ENCODE results near the gene ANGPTL1.

ANGPTL1 gene

DNA sequence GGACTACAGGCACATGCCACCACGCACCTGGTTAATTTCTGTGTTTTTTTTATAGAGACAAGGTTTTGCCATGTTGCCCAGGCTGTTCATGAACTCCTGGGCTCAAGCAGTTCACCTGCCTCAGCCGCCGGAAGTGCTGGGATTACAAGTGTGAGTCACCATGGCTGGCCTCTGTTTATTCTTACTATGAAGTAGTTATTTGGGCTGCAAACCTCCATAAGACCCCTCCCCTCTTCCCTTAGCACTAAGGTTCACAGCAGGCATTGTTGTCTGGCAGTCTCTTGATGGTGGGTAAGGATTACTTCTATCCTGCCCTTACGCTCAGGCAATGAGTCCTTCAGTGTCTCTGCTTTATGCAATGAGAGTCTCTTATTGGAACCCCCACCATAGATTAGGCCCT, 51.8 kb downstream of the ANGPTL1 start:
- H3K4me3 ChIP-seq (ENCODE audit: low read length): no peak overlapping the region
- peak; percentile 23 for DNase-seq (ENCODE audit: low read depth)
- TF ChIP-seq, protein P1, sequence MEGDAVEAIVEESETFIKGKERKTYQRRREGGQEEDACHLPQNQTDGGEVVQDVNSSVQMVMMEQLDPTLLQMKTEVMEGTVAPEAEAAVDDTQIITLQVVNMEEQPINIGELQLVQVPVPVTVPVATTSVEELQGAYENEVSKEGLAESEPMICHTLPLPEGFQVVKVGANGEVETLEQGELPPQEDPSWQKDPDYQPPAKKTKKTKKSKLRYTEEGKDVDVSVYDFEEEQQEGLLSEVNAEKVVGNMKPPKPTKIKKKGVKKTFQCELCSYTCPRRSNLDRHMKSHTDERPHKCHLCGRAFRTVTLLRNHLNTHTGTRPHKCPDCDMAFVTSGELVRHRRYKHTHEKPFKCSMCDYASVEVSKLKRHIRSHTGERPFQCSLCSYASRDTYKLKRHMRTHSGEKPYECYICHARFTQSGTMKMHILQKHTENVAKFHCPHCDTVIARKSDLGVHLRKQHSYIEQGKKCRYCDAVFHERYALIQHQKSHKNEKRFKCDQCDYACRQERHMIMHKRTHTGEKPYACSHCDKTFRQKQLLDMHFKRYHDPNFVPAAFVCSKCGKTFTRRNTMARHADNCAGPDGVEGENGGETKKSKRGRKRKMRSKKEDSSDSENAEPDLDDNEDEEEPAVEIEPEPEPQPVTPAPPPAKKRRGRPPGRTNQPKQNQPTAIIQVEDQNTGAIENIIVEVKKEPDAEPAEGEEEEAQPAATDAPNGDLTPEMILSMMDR (IDR thresholded peaks at IDR 0.05; ENCODE audit: insufficient read depth, low read depth, low read length, missing control alignments): no peak

DNA sequence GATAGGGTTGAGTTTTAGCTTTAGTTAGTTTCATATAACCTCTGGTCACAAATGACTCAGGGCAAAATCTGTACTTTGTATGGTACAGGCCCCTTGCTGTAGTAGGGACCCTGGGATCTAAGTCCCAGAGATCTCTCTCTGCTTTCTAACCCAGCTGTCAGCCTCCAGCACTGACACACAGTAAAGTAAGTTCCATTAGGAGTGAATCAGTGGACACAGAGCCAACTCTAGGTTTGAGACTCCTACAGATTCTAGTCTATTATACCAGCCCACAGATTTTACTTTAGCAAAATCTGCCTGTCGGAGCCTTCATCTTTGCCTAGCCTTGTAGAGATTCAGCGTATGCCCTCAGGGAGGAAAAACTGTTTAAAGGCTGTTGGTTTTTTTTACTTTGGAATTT, 52.5 kb downstream of the ANGPTL1 start:
- TF ChIP-seq, protein P1 (IDR thresholded peaks at IDR 0.05; ENCODE audit: insufficient read depth, low read depth, low read length, missing control alignments): no peak
- peak; percentile 2 for DNase-seq (ENCODE audit: low read depth)
- no peak overlapping the region for H3K4me3 ChIP-seq (ENCODE audit: low read length)

DNA sequence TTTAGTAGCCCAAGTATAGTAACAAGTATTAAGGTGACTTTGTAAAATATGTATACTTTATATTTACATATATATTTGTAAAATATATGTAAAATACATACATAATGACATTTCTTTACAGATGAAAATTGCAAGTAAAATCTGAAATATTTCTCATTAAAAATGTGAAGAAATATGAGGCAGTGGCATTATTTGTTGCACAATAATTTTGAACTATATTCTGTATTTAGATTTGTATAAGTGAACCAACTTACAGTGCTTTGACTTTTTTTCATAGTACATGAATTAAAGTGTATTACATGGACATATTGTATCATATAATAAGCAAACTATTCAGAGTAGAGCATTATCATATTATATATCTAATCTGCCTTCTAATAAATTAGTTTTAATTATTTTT, 60.3 kb downstream of the ANGPTL1 start:
- TF ChIP-seq, protein P1 (IDR thresholded peaks at IDR 0.05; ENCODE audit: insufficient read depth, low read depth, low read length, missing control alignments): no peak
- H3K4me3 ChIP-seq (ENCODE audit: low read length): no peak overlapping the region
- DNase-seq (ENCODE audit: low read depth): no peak

DNA sequence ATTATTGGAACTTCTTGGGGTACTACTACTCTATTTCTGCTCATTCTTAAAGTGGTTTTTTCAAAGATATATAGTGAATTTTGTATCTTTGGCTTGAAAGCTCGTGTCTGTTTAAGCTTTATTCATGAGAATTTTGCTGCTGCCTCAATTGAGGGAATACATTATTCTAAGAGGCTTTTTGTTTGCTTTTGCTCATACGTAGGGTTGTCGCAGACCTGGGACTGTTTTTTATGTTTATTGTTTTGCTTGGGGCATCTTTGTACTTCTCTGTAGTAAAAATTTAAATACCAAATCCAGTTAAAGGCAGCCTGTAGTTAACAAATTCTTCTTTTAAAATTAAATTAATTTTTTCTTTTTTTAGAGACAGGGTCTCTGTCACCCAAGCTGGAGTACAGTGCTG, 62.3 kb downstream of the ANGPTL1 start:
- TF ChIP-seq, protein P1 (IDR thresholded peaks at IDR 0.05; ENCODE audit: insufficient read depth, low read depth, low read length, missing control alignments): no peak
- DNase-seq (ENCODE audit: low read depth): no peak
- no peak overlapping the region for H3K4me3 ChIP-seq (ENCODE audit: low read length)

DNA sequence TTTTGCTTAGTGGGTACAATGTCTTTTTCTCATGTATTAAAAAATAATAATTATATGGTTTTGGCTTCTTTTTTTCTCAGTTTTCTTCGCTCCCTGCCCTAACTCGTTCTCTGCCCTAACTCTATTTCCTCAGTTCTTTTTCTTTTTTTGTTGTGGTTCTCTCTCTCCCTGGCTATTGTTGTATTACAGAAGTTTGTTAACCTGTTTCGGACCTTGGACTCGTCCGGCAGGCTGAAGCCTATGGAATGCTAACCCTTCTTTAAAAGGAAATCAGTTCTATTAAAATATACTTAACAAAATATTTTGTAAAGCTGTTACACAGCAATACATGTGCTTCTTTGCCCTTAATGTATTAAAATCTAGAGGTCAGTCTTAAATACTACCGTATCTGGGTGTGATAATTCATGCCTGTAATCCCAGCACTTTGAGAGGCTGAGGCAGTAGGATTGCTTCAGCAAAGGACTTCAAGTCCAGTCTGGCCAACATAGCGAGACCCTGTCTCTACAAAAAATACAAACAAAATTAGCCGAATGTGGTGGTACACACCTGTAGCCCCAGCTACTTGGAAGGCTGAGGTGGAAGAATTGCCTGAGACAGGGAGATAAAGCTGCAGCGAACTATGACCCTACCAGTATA, 64.1 kb downstream of the ANGPTL1 start:
- no peak overlapping the region for H3K4me3 ChIP-seq (ENCODE audit: low read length)
- DNase-seq (ENCODE audit: low read depth): no peak
- TF ChIP-seq, protein P1 (IDR thresholded peaks at IDR 0.05; ENCODE audit: insufficient read depth, low read depth, low read length, missing control alignments): no peak

DNA sequence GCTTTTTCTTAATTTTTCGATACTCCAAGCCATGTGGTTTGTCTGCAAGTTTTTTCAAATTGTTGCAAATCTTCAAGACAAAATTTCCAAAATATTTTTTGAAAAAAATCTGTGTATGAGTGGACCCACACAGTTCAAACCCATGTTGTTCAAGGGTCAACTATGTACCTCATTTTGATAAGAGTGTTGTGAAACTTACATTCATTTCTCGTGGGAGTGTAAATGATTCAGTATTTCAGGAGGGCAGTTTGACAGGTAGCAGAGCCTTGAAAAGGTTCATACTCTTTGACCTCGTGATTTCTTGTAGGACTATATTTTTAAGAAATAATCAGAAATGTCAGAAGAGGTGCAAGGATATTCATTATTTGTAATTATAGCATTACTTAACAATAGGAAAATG, 68.0 kb downstream of the ANGPTL1 start:
- TF ChIP-seq, protein P1 (IDR thresholded peaks at IDR 0.05; ENCODE audit: insufficient read depth, low read depth, low read length, missing control alignments): no peak
- H3K4me3 ChIP-seq (ENCODE audit: low read length): no peak overlapping the region
- DNase-seq (ENCODE audit: low read depth): no peak

All from epithelial cell of esophagus (primary cell).